ENCODE results near the gene PPARA. TPM values are rescaled to one million over a fixed set of nuclear protein-coding genes. Genes with fewer than 3 reads are reported as not detected.

Gene PPARA
- total and polyA plus RNA-seq, 2 of the 4 experiments (the other 2 are of a cell fraction): 3.1 to 7.0 TPM

DNA sequence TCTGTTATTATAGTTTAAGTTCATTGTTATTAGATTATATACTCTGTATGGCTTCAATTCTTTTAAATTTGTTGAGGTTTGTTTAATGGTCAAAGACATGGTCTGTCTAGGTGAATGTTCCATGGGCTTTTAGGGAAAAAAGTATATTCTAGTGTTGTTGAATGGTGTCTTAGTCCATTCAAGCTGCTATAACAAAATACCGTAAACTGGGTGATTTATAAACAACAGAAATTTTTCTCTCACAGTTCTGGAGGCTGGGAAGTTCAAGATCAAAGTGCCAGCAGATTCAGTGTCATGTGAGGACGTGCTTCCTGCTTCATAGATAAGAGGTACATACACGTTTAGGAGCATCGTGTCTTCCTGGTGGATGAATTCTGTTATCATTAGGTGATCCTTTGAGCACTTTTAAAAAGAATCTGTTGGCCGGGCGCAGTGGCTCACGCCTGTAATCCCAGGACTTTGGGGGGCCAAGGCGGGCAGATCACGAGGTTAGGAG is 26.2 kb downstream of the PPARA start:
- peaks cover 12 to 42% of the 10 kb centered on the region in 2 experiments; a peak in 3 of 4 replicates for H3K79me1 ChIP-seq (ENCODE audit: low read depth in 1 of 2, low read length in 2 of 2)
- H3K18ac ChIP-seq (ENCODE audit: low read depth, low read length): no peak overlapping the region
- peaks cover 17% of the 10 kb centered on the region for H3K9me3 ChIP-seq (ENCODE audit: control insufficient read depth, insufficient read depth, low read length)
- H2AFZ ChIP-seq (replicated peaks; ENCODE audit: low read length, poor library complexity): no peak overlapping the region
- H3K4me1 ChIP-seq (ENCODE audit: control insufficient read depth, insufficient read depth, low read length): peaks cover 9% of the 10 kb centered on the region
- H3K4me2 ChIP-seq (ENCODE audit: low read depth, low read length): no peak overlapping the region
- no peak overlapping the region for H3K27ac ChIP-seq (ENCODE audit: insufficient read depth, low read length)
- H3K4me3 ChIP-seq (ENCODE audit: insufficient read depth, low read depth, low read length): no peak overlapping the region
- no CpG with 5 or more reads among the region's 9 CpGs for WGBS, 2 experiments (ENCODE audit: extremely low coverage in 2 of 2, insufficient read length in 1 of 2)
- TF ChIP-seq BHLHE40 (IDR thresholded peaks at IDR 0.05; ENCODE audit: low read depth, low read length) (no peak), RCOR1 (IDR thresholded peaks at IDR 0.05; ENCODE audit: insufficient replicate concordance, low read length) (no peak), POLR2A (IDR thresholded peaks at IDR 0.05; ENCODE audit: low read depth, low read length) (no peak), SMC3 (IDR thresholded peaks at IDR 0.05; ENCODE audit: low read depth, low read length) (no peak), RAD21 (IDR thresholded peaks at IDR 0.05; ENCODE audit: low read length) (no peak), MAZ (IDR thresholded peaks at IDR 0.05; ENCODE audit: borderline replicate concordance, low read depth, low read length) (no peak), MXI1 (IDR thresholded peaks at IDR 0.05; ENCODE audit: borderline replicate concordance, low read depth, low read length) (no peak), CEBPB (IDR thresholded peaks at IDR 0.05; ENCODE audit: low read depth, low read length) (no peak), FOS (IDR thresholded peaks at IDR 0.05; ENCODE audit: low read depth, low read length) (no peak), MAFK (IDR thresholded peaks at IDR 0.05; ENCODE audit: low read depth, low read length) (no peak)
- TF ChIP-seq, protein P1, sequence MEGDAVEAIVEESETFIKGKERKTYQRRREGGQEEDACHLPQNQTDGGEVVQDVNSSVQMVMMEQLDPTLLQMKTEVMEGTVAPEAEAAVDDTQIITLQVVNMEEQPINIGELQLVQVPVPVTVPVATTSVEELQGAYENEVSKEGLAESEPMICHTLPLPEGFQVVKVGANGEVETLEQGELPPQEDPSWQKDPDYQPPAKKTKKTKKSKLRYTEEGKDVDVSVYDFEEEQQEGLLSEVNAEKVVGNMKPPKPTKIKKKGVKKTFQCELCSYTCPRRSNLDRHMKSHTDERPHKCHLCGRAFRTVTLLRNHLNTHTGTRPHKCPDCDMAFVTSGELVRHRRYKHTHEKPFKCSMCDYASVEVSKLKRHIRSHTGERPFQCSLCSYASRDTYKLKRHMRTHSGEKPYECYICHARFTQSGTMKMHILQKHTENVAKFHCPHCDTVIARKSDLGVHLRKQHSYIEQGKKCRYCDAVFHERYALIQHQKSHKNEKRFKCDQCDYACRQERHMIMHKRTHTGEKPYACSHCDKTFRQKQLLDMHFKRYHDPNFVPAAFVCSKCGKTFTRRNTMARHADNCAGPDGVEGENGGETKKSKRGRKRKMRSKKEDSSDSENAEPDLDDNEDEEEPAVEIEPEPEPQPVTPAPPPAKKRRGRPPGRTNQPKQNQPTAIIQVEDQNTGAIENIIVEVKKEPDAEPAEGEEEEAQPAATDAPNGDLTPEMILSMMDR (conservative IDR thresholded peaks at IDR 0.05; ENCODE audit: low read depth, low read length): no peak
- TF ChIP-seq, protein P2, sequence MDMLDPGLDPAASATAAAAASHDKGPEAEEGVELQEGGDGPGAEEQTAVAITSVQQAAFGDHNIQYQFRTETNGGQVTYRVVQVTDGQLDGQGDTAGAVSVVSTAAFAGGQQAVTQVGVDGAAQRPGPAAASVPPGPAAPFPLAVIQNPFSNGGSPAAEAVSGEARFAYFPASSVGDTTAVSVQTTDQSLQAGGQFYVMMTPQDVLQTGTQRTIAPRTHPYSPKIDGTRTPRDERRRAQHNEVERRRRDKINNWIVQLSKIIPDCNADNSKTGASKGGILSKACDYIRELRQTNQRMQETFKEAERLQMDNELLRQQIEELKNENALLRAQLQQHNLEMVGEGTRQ (IDR thresholded peaks at IDR 0.05; ENCODE audit: low read depth, low read length): no peak
- no peak overlapping the region for H2BK20ac ChIP-seq (ENCODE audit: low read depth, low read length)
- 0 out of 3 replicates have a peak overlapping the region, but pooled peaks have one; percentile 61 for H2BK15ac ChIP-seq (ENCODE audit: low read depth, low read length)
- peaks cover 16% of the 10 kb centered on the region for H3K36me3 ChIP-seq (ENCODE audit: control insufficient read depth, insufficient read depth, low read length)
- in situ Hi-C loops (cut with MboI; ENCODE audit: low sequenced_read_pairs): no loop called here
- H2AK5ac ChIP-seq (ENCODE audit: low read depth, low read length): peak overlapping the region; percentile 91; the same call in 1 of the 2 replicates
- no peak overlapping the region for H3K23ac ChIP-seq (ENCODE audit: low read depth, low read length)
- dilution Hi-C loops (cut with HindIII; ENCODE audit: low sequenced_read_pairs, unreplicated experiment): no loop called here
- peaks cover 7% of the 10 kb centered on the region for H3K9me1 ChIP-seq (ENCODE audit: insufficient read depth, low read length)
- intact Hi-C loops (cut with micrococcal nuclease): no loop called here
- no peak overlapping the region for H4K8ac ChIP-seq (ENCODE audit: low read depth in 2 of 2, low read length in 2 of 2)
- H3K4ac ChIP-seq (ENCODE audit: low read depth, low read length): no peak overlapping the region
- no peak overlapping the region for H2BK5ac ChIP-seq (ENCODE audit: low read depth, low read length, poor library complexity, severe bottlenecking)
- no peak overlapping the region; the same call in 1 of the 2 replicates for H2BK120ac ChIP-seq (ENCODE audit: low read depth, low read length)
- ATAC-seq (ENCODE audit: low read depth) (no peak), DNase-seq (no peak)
- no peaks in the 10 kb centered on the region; the same call in 1 of the 2 replicates for H4K20me1 ChIP-seq (ENCODE audit: insufficient read depth, low read length)
- H3K14ac ChIP-seq (replicated peaks; ENCODE audit: low read depth, low read length): no peak overlapping the region
- no peak overlapping the region for H2AK9ac ChIP-seq (replicated peaks; ENCODE audit: low read depth, low read length, poor library complexity)
- BruUV-seq (replicated peaks): no TSS peak
- no peak overlapping the region for H3K9ac ChIP-seq (ENCODE audit: low read depth, low read length)
- ChIA-PET POLR2A (ENCODE audit: unreplicated experiment) (no interaction called here), CTCF (no interaction called here)
- H4K5ac ChIP-seq (ENCODE audit: low read depth, low read length): no peak overlapping the region
- H3K56ac ChIP-seq (ENCODE audit: extremely low read depth, insufficient read depth, low read length): no peak overlapping the region
- no peaks in the 10 kb centered on the region for H3K27me3 ChIP-seq (ENCODE audit: control insufficient read depth, insufficient read depth, low read length)
- no peak overlapping the region for H4K91ac ChIP-seq (ENCODE audit: insufficient read depth, low read depth, low read length)

Measured in IMR-90 (cell line).